DMS153 treated with DMSO at 0.1 percent for 48 hours (cell line): ENCODE results near the gene KATNAL1.

Source experiments
- DNase-seq: peaks from one replicate; lab custom pipeline; 2025; ENCODE audit not compliant: unreplicated experiment; lab: John Stamatoyannopoulos, UW

Gene KATNAL1

DNA sequence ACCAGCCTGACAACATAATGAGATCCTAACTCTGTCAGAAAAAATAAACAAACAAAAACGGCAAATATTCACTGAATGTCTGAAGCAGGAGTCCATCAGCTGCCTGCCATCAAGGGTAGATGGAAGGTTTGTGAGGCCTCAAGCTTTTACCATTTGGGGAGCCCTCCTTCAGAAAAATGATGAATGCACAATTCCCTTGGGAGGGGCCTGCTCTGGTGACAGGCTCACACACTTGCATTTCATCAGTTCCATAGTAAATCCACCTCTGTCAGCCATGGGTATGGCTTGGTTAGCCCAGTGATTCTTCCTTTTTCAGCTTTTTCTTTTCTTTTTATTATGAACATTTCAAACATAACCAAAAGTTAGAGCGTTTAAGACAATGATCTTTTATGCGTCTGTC lies 26.3 kb upstream of the KATNAL1 start:
- no peak for DNase-seq

DNA sequence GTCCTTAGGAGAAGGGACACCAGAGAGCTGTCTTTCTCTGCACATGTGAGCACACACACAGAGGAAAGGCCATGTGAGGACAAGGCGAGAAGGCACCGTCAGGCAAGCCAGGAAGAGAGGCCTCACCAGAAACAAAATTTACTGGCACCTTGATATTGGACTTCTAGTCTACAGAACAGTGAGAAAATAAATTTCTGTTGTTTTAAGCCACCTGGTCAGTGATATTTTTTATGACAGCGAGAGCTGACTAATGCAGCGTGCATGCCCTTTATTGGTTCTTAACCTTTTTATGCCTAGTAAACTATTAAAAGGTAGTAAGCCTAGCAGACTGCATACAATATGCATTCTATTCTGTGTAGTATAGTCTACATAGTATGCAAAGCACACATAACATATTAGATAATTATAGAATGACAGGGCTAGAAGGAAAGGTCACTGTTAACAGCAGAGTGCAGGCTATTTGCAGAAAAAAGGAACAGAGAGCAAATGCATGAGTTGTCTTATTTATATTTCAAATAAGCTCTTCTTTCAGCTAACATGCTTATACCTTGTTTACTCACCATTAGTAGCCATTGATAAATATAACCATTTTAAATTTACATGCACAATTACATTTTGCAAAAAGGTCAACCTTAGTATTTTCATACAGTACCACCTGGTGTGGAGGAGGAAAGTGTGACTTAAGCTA lies 25.2 kb upstream of the KATNAL1 start:
- DNase-seq: no peak

DNA sequence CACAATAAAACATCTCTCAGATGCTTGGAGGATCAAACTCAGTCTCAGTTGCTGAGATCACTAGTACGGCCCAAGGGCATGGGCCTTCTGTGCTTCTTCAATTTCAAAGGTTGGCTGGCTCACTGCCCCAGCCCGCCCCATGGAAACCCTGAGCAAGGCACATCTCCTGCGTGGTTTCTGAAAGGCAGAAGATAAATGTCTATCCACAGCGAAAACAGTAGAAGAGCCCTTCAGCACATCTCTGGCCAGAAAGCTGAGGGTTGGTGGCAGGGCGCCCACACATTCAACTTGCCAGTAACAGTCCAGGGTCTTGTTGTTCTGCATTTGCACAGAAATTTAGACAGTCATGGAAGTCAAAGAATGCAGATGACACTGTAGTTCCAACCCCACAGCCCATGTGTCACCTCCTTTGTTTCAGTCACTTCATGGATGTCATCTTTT lies 24.0 kb upstream of the KATNAL1 start:
- no peak for DNase-seq

DNA sequence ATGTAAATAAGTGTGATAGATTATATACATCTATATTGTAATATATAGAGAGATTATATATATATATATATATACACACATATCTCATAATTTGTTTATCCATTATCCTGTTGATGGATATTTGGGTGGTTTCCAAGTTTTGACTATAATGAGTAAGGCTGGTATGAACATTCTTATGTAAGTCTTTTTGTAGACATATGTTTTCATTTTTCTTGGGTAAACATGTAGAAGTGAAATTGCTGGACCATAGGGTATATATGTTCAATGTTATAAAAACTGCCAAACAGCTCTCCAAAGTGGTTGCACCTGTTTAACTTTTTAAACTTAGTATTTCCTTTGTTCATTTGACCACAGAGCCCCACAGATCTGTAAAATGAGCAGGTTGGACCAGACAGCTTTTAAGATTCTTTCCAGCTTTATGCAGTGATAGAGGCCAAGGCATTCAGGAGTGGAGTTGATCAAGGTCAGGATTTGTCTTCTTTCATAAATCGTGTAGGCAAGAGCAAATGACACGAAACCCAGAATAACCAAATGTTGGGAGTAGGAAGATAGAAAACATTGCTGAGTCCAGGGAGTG lies 21.7 kb upstream of the KATNAL1 start:
- no peak for DNase-seq

DNA sequence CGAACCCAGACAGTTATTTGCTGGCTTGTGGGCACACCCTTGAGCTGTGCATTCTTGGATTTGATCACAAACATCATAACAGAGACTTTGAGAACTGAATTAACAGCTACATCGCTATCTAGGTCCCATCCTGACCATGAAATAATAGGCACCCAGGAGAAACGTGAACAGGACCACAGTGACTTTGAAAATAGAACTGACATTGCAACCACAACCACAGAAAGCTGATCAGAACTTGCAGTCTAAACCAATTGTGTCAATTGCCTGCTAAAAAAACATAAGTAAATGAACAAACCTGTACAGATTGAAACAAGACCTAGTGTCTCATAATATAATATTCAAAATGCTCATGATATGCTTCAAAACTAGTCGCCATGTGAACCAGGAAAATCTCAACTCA lies 18.3 kb upstream of the KATNAL1 start:
- DNase-seq: no peak

DNA sequence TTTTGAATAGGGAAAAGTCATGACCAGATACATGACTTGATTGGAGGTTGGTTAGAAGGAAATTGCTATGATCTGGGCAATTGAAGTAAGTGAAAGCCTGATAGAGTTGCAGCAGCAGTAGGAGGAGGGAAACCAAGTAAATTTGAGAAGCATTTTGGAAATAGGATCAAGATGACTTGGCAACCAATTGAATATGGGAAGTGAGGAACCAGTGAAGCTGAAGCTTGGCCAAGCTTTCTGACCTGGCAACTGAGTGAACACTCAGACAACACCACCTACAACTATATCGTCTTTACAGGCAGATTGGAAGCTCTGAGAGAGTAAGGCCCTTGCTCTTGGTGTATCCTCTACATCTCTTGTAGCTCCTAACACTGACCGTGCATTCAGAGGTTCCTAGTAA lies 16.2 kb upstream of the KATNAL1 start:
- no peak for DNase-seq

DNA sequence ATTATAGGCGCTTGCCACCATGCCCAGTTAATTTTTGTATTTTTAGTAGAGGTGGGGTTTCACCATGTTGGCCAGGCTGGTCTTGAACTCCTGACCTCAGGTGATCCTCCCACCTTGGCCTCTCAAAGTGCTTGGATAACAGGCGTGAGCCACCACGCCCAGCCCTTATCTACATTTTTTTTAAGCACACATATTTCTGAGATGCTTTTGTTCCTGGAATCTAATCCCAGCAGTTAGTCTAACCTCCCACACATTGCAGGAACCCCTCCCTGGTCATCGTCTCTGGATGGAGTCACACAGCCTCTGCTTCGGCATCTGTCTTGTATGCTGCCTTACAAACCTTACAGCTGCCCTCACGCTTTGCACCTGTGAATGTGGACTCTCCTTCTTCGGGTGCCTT lies 15.1 kb upstream of the KATNAL1 start:
- no peak for DNase-seq

DNA sequence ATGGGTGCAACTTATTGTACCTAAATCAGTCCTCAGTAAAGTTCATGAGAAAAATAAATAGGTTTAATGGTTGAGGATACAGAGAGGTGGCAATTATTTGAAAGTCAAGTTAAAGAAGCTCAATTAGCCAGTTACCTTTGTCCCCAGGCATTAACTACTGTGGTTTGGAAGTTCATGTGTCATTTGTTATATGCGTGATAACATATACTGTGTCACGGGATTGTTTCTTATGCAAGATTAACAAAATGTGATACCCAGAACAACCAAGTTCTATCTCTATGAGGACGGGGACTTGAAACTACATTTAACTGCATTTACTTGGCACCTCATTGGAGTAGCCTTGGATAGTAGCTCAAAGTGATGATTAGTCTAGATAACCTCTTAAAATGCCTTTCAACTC lies 13.9 kb upstream of the KATNAL1 start:
- DNase-seq: no peak

DNA sequence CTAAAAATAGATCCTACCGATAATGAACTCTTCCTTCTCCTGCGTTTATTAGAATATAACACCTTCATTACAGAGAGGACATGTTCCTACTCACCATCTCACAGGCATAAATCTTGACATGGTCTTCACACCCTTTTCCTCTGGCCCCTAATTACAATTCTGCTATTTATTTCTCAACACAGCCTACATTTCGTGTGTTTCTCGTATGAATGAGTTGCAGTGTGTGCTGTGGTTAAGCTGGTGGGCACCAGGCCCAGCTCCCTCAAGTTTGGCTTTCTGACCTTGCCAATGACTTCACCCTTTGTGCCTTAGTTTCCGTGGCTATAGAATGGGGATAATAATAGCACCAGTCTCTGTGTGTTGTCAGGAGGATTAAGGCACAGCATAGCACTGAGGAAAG lies 12.3 kb upstream of the KATNAL1 start:
- no peak for DNase-seq

DNA sequence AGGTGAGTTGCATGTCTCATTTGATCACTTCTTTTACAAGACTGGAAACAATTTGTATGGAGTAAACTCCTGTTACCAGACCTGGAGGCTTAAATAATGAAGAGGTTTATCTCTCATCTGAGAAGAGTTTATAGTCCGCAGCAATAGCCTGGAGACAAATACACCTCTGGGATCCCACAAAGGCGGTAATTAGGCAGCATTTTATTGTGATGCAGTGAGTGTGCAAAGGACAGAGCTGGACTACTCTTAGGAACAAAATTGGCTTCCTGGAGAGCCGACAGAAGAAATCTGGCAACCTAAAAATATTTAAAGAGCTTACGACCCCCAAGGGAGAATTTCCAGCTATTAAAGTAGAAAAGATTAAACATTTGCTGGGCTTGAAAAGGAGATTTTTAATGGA lies 11.8 kb upstream of the KATNAL1 start:
- DNase-seq: no peak

DNA sequence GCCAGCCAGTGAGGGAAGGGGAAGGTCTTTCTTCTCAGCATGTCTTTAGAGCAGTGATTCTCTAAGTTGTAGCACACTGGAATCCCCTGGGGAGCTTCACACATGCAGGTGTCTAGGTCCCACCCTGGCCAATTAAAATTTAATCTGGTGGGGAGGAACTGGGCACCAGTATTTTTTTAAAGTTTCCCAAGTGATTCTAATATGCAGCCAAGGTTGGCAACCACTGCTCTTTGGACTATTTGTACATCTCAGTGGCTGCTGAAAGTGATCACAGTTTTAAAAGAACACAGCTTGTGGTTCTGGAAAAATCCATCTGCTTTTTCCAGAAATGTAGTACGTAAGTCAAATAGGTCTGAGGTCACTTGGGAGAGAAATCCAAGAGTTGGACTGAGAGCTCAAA lies 10.7 kb upstream of the KATNAL1 start:
- DNase-seq: no peak

DNA sequence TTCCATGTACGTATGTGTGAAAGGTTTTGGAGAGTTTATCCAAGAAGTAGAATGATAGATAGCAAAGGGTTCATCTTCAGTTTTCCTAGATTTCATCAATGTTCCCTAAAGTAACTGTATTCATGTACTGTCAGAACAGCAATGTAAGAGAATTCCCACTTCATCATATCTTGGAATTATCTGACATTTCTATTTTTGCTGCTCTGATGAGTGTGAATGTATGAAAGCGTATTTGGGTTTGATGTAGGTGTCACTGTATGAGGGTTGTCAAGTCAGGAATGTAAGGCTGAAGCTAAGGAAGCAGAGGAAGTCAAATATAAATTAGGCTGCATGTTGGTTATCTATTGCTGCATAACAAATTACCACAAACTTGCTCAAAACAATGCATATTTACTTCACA lies 7.2 kb upstream of the KATNAL1 start:
- DNase-seq: no peak

DNA sequence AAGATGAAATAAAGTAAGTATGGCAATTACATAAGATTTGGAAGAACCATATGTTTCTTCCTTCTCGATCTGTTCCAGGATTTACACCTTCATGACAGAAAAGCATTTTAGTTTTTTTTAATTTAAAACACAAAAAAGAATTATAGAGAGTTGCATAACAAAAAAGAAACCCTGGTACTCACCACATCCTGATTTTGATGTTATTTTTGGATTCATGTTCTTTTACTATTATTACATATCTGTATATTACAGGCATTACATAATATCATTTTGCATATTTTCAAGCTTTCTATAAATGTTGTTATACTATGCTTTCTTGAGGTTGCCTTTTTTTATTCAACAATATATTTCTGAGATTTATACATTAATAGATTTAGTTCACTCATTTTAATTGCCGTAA lies 6.7 kb upstream of the KATNAL1 start:
- no peak for DNase-seq

DNA sequence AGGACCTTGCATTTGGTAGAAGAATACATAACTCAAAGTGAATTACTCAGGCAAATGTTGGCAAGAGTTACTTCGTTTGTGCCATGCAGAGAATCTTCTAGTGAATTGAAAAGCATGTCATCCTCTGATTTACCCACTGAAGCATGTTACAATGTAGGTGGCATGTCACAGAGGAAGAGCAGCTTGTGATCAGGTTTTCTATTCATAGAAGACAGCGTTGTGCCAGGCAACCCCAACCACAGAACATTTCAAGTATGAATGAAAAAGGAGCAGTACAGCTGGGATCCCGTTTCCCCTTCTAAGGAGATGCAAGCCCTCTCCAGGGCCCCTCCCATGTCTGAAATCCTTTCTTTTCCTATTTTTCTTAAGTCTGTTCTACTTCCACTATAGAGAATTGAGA lies 6.0 kb upstream of the KATNAL1 start:
- no peak for DNase-seq

DNA sequence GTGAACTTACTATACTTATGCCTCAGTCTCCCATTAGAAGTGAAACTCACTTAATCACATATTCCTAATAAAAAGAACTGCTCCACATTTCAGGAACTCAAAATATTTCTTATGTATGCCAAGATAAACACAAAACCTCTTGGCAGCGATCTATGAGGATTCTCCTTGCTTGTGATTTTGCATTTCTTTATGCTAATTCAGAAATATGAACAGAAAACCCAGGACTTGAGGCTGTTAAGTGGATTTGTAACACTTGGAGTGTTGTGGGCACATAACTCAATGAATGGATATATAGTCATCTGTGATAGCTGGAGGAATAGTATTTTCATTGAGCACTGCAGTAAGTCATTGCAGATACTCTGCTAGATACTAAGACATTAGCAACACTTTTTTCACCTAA lies 5.6 kb upstream of the KATNAL1 start:
- no peak for DNase-seq

DNA sequence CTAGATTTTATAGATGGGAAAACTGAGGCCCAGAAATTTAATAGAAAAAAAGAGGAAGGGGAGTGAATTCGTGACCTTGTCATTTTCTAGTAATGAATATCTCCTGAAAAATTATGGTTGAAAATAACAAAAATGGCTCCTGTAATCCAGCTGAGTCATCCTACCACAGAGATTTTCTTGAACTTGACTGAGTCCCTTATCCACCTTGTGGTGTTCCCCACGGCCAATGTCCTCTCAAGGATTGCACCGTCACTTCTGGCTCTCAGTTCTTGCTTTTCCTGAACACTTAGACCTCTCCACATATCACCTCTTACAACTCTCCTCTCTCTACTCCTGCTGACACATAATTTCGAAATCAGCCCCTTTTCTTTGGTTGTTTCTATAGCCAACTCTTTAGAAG lies 1.2 kb upstream of the KATNAL1 start:
- DNase-seq: no peak

DNA sequence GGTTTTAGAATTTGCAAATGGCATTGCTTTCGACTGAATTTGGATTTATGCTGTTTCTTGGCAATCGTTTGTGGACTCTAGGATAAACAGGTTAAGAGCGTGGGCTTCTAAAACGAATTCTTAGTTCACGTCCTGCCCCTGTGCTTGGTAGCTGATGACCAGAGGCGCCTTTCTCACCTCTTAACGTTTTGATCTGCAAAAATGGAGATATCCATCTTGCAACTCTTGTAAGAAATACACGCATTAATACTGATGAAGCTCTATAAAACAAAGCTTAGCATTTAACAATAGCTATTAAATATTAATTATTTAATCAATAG lies 580 bp upstream of the KATNAL1 start:
- no peak for DNase-seq

DNA sequence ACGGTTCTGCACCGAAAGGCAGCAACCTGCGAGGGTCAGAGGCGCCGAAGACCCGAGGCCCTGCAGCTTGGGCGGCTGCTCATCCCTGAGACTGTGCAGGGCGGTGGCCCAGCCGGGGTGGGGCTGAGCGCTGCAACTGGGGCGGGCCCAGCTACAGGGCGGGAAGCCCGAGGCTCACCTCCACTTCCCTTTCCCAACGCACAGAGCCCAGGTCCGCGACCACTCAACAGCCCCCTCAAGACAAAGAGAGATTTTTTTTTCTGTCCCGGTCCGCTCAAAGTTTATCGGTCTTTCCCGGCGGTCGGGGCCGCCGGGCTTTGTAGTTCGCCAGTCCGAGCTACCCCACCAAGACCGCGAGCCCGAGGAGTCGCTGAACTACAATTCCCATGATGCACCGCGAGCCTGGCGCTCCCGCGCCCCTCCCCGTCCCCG lies 573 bp downstream of the KATNAL1 start:
- peak; percentile 82 for DNase-seq

DNA sequence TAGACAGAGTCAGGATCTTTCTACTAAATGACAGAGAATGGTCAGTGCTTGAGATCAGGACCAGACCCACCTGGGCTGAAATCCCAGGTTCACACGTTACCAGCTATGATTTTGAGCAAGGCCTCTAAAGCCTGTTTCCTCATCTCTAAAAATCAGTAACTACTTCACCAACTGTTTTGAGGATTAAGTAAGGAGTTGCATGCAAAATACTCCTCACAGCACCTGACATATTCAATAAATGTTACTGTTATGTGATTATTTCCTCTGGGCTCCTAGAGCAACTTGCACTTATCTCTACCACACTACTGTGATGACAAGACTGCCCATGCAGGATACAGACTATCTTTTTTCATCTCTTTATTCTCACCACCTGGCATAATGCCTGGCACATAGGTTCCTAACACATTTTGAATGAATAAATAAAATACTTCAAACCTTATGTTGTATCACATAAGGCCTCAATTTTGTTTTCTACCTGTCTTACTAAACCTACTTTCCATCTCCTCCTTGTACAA lies 1.8 kb downstream of the KATNAL1 start:
- DNase-seq: no peak

DNA sequence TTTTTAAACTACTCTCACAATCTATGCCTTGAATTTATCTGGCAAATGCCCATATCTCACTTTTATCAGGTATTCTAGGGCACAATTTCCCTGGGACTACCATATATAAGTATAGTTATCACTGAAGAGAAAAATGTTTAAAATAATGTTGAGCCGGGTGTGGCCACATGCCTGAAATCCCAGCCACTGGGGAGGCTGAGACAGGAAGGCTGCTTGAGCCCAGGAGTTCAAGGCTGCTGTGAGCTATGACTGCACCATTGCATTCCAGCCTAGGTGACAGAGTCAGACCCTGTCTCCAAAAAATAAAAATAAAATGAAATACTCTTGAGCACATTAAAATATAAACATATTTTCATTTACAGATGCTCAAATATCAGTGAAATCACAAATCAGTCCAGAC lies 4.1 kb downstream of the KATNAL1 start:
- no peak for DNase-seq

DNA sequence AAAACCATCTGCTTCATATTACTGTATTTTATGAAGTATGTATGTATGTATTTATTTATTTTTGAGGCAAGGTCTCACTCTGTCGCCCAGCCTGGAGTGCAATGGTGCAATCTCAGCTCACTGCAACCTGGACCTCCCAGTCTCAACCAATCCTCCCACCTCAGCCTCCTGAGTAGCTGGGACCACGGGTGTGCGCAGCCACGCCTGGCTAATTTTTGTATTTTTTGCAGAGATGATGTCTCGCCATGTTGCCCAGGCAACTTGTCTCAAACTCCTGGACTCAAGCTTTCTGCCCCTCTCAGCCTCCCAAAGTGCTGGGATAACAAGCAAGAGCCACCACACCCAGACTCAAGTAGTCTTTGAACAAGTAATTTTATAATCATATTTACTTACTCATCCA lies 5.5 kb downstream of the KATNAL1 start:
- no peak for DNase-seq

DNA sequence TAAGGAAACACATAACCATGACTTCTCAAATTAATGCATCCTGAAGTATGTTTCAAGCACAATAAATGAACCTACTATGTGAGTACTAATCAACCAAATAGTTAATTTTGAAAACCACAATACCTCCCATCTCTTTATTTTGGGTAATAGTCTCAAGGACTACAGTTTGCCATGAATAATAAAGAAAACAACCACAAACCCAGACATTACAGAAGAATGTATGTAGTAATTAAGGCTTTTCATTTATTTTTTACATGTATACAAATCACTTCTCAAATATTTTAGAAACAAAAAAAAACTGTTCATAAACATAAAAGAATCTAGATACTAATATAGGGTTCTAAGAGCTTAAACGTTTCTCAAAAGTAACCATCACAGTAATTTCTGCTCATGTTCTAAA lies 6.8 kb downstream of the KATNAL1 start:
- DNase-seq: no peak

DNA sequence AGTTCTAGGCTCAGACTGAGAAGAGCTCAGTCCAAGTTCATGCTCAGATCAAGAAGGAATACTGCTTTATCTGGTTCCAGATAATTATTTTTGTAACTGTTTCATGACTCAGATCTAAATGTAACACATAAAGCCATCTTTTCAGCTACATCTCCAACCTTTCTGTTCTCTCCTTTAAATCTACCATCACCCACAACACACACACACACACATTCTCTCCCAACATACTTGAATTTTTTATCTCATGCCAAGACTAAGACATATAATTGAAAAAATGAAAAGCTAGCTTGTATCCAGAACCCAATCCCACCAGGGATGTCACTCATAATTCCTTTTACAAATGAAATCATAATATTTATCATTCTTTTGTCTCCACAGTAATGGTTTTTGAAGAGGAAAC lies 7.6 kb downstream of the KATNAL1 start:
- DNase-seq: no peak
